IgD-negative memory B cell (primary cell): ENCODE measurements around the gene SQOR. TPM values are rescaled to one million over a fixed set of nuclear protein-coding genes. Genes with fewer than 3 reads are reported as not detected.

Experiments used
- H3K27ac Mint-ChIP-seq, 3 donors: one replicate each; pipeline ENCODE4 v1.8.0; 2020 to 2022; ENCODE audit warnings: mild to moderate bottlenecking in 3 of 3, mixed read lengths in 3 of 3, moderate library complexity in 1 of 3
- H3K27me3 Mint-ChIP-seq: one replicate; pipeline ENCODE4 v1.8.0; 2021; ENCODE audit warnings: mixed read lengths
- H3K36me3 Mint-ChIP-seq: one replicate; pipeline ENCODE4 v1.8.0; 2020; ENCODE audit warnings: mild to moderate bottlenecking, mixed read lengths
- H3K4me1 Mint-ChIP-seq, 3 donors: one replicate each; pipeline ENCODE4 v1.8.0; 2020 to 2022; ENCODE audit warnings: mixed read lengths in 3 of 3, mild to moderate bottlenecking in 1 of 3
- H3K4me3 Mint-ChIP-seq, 4 donors: one replicate each; pipeline ENCODE4 v1.8.0; 2020 to 2022; ENCODE audit warnings: mild to moderate bottlenecking in 4 of 4, mixed read lengths in 4 of 4, moderate library complexity in 3 of 4
- H3K9me3 Mint-ChIP-seq, 3 donors: one replicate each; pipeline ENCODE4 v1.8.0; 2020 to 2021; ENCODE audit warnings: mixed read lengths in 3 of 3, mild to moderate bottlenecking in 1 of 3
- polyA plus RNA-seq: library from polyadenylated mRNA; unstranded; fragments of 300-500 nt; fragmentation: Illumina TruSeq; gene quantifications from one replicate; pipeline ENCODE4 v1.2.3, GENCODE V29; 2021

Gene SQOR
- polyA plus RNA-seq, 1 donor from 2014 or later: 62.6 TPM

DNA sequence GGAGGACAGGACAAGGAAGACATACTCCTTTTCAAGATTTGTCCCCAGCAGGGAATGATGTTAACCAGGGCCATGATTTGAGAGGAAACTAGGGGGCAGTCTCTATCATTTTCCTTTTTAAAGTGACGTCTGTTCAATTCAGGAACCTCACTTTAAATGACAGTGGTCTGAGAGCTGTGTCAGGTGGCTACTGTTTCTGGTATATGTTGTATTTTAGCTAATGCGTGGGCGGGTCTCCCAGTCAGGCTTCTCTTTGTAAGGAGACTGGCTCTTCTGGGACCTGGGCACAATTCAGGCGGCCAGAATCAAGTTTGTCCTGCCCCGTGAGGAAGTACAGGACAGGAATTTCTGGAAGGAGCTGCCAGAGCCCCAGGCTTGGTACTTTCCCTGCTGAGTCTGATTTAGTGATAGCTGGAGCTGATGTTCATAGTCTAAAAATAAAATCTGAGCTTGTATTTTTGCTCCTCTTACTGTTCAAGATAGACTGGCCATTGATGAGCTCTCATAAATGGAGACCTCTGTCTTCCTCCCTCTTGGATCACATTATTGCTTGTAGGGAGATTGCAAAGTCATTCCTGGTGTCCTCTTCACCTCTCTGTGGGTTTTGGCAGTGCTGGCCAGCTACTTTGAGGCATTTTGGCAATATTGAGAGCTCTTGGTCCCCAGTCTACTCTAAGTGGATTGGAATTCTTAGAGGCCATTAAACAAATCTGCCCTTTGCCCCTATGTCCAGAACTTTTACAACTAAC, 25.6 kb downstream of the SQOR start:
- Mint-ChIP-seq H3K27ac (peak overlapping the region in 1 of 3 donors; percentile 48), H3K4me1 (peaks cover 0 to 9% (median 0%) of the 10 kb centered on the region in 3 donors), H3K27me3 (no peaks in the 10 kb centered on the region), H3K9me3 (no peaks in the 10 kb centered on the region), H3K36me3 (peaks cover 22% of the 10 kb centered on the region), H3K4me3 (no peak overlapping the region)

GRCh38 chr15:45662375-45662774, 27.5 kb downstream of the SQOR start:
- H3K27me3 Mint-ChIP-seq: no peaks in the 10 kb centered on the region
- peaks cover 0 to 7% (median 0%) of the 10 kb centered on the region in 3 donors for H3K4me1 Mint-ChIP-seq
- no peak overlapping the region for H3K27ac Mint-ChIP-seq
- peaks cover 0 to 3% (median 2%) of the 10 kb centered on the region in 3 donors for H3K9me3 Mint-ChIP-seq
- no peak overlapping the region for H3K4me3 Mint-ChIP-seq
- H3K36me3 Mint-ChIP-seq: peaks cover 31% of the 10 kb centered on the region

DNA sequence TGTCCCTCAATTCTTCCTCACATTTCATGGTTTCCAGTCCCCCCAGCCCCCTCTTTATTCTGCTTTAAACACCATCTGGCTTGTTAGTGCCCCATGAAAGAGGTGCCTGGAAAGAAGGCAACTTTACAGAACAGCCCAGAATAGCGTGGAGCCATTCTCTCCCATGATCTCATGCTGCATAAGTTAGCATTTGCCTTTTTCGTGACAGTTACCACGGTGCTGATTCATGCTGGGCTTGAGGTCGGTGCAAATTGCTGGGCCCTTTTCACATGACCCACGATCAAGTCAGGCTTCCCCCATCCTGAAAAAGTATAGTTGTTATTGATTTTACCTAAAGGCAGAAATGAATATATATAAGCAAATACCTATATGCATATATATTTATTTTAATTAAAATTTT, 29.6 kb downstream of the SQOR start:
- no peaks in the 10 kb centered on the region for H3K27me3 Mint-ChIP-seq
- H3K9me3 Mint-ChIP-seq: peaks cover 0 to 3% (median 2%) of the 10 kb centered on the region in 3 donors
- H3K4me1 Mint-ChIP-seq: peaks cover 0 to 7% (median 2%) of the 10 kb centered on the region in 3 donors
- H3K4me3 Mint-ChIP-seq: no peak overlapping the region
- no peak overlapping the region for H3K27ac Mint-ChIP-seq
- peaks cover 37% of the 10 kb centered on the region for H3K36me3 Mint-ChIP-seq

DNA sequence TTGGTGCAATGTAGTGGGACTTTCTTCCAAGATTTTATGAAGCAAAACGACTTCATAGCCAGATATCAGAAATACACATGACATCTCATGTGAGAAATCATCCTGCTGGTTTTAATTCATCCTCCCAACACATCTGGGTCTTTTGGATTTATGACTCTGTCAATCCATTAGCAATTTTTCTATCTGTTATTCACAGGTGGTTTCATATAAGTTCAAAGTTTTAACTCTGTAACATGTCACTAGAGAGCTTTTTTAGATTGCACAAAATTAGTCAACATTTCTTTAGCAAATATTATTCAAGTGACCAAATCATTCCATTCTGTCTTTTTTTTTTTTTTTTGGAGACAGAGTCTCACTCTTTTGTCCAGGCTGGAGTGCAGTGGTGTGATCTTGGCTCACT, 30.4 kb downstream of the SQOR start:
- Mint-ChIP-seq H3K4me1 (peaks cover 0 to 7% (median 2%) of the 10 kb centered on the region in 3 donors), H3K36me3 (peaks cover 33% of the 10 kb centered on the region), H3K27me3 (no peaks in the 10 kb centered on the region), H3K9me3 (peaks cover 0 to 3% (median 2%) of the 10 kb centered on the region in 3 donors), H3K27ac (no peak overlapping the region), H3K4me3 (no peak overlapping the region)

DNA sequence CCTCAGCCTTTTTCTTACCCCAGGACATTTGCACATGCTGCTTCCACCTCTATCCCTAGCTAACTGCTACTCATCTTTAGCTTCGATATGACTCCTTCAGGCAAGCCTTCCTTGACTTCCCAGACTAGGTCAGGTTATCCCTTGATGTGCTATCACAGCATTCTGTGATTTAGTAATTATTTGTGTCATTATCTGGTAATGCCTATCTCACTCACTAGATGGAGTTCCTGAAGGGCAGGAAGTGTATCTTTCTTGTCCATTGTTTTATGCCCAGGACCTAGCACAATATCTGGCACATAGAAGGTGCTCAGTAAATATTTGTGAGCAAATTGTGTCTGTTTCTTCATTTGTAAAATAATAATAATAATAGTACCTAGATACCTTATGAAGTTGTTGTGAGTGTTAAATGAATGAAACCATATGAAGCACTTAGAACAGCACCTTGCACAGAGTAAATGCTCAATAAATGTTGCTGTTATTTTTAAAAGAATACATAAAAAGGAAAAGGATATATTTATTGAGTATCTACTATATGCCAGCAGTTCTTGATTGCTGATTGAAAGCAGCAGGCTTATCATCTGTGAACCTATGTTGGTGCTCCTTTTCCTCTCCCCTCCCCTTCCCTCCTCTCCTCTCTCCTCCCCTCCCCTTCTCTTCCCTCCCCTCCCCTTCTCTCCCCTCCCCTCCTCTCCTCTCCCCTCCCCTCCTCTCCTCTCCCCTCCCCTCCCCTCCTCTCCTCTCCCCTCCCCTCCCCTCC, 31.5 kb downstream of the SQOR start:
- peaks cover 33% of the 10 kb centered on the region for H3K36me3 Mint-ChIP-seq
- no peaks in the 10 kb centered on the region for H3K27me3 Mint-ChIP-seq
- H3K4me3 Mint-ChIP-seq: no peak overlapping the region
- peaks cover 0 to 3% (median 2%) of the 10 kb centered on the region in 3 donors for H3K9me3 Mint-ChIP-seq
- H3K4me1 Mint-ChIP-seq: peaks cover 0 to 7% (median 2%) of the 10 kb centered on the region in 3 donors
- no peak overlapping the region for H3K27ac Mint-ChIP-seq

- H3K27me3 Mint-ChIP-seq: no peaks in the 10 kb centered on the region
- H3K36me3 Mint-ChIP-seq: peaks cover 28% of the 10 kb centered on the region
- H3K4me1 Mint-ChIP-seq: peaks cover 0 to 4% (median 2%) of the 10 kb centered on the region in 3 donors
- no peak overlapping the region for H3K27ac Mint-ChIP-seq
- H3K4me3 Mint-ChIP-seq: no peak overlapping the region
- peaks cover 0 to 3% (median 2%) of the 10 kb centered on the region in 3 donors for H3K9me3 Mint-ChIP-seq
Measured at GRCh38 chr15:45667002-45667401, 32.2 kb downstream of the SQOR start.

DNA sequence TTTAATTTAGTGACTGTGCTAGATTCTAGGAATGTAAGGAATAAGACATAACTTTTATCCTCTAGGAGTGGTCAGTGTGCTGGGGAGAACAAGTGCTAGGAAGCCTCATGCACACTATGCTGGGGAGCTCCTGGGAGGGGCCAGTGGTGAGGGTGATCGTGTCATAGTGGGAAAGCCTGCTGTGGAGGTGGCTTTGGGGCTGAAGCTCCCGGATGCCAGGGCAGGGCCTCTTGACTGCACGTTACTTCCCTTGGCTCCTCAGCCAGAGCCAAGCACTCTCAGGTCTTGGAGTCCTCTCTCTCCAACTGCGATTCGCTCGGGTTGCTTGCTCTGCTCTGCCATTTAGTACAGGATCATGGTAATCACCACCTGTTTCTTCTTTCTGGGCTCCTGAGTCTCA, 33.6 kb downstream of the SQOR start:
- no peak overlapping the region for H3K4me3 Mint-ChIP-seq
- no peaks in the 10 kb centered on the region for H3K27me3 Mint-ChIP-seq
- H3K36me3 Mint-ChIP-seq: peaks cover 23% of the 10 kb centered on the region
- peaks cover 0 to 4% (median 2%) of the 10 kb centered on the region in 3 donors for H3K4me1 Mint-ChIP-seq
- no peak overlapping the region for H3K27ac Mint-ChIP-seq
- peaks cover 0 to 3% (median 2%) of the 10 kb centered on the region in 3 donors for H3K9me3 Mint-ChIP-seq

DNA sequence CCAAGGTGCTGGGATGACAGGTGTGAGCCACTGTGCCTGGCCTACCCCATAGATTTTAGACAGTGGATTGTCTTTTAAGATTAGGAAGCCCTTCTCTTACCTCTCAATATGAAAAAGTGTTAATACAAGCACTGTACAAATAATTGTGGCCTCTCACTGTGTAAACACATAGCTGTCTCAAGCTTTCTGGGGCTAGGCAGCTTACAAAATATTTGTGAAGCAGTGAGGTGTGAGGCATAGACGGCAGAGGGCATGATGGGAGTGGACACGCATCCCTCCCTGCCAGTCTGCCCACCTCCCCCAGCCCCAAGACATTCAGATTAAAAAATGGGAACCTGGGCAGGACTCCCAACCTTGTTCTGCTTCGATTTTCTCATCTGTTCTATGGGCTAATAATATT, 34.6 kb downstream of the SQOR start:
- H3K36me3 Mint-ChIP-seq: peaks cover 20% of the 10 kb centered on the region
- peaks cover 0 to 4% (median 2%) of the 10 kb centered on the region in 3 donors for H3K4me1 Mint-ChIP-seq
- H3K4me3 Mint-ChIP-seq: no peak overlapping the region
- H3K9me3 Mint-ChIP-seq: peaks cover 0 to 3% (median 2%) of the 10 kb centered on the region in 3 donors
- H3K27ac Mint-ChIP-seq: no peak overlapping the region
- no peaks in the 10 kb centered on the region for H3K27me3 Mint-ChIP-seq

GRCh38 chr15:45670091-45670490, 35.3 kb downstream of the SQOR start:
- no peaks in the 10 kb centered on the region for H3K27me3 Mint-ChIP-seq
- peaks cover 0 to 4% (median 2%) of the 10 kb centered on the region in 3 donors for H3K4me1 Mint-ChIP-seq
- H3K36me3 Mint-ChIP-seq: peaks cover 17% of the 10 kb centered on the region
- H3K27ac Mint-ChIP-seq: no peak overlapping the region
- peaks cover 0 to 3% (median 2%) of the 10 kb centered on the region in 3 donors for H3K9me3 Mint-ChIP-seq
- no peak overlapping the region for H3K4me3 Mint-ChIP-seq

GRCh38 chr15:45670511-45670910, 35.7 kb downstream of the SQOR start:
- peaks cover 0 to 3% (median 2%) of the 10 kb centered on the region in 3 donors for H3K9me3 Mint-ChIP-seq
- no peak overlapping the region for H3K4me3 Mint-ChIP-seq
- no peak overlapping the region for H3K27ac Mint-ChIP-seq
- peaks cover 0 to 4% (median 2%) of the 10 kb centered on the region in 3 donors for H3K4me1 Mint-ChIP-seq
- H3K27me3 Mint-ChIP-seq: no peaks in the 10 kb centered on the region
- peaks cover 15% of the 10 kb centered on the region for H3K36me3 Mint-ChIP-seq

DNA sequence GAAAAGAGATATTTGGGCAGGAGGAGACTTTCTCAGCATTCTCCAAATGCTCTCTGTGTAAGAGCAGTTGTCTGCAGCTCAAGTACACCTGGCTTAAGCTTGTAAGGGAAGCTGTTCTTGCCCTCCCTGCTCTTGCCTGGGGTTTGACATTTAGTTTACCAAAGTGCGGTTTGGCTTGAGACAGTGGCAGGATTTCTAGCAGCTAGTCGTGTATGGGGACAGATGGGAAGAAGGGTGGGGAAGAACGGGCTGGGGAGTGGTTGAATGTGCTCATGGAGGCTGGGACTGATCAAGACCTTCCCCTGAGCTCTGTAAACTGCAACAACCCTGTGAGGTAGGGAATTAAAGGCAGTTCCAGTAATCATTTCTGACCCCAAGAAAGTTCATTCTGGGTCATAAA, 39.8 kb downstream of the SQOR start:
- Mint-ChIP-seq H3K27ac (peak overlapping the region in 1 of 3 donors; percentile 20), H3K4me3 (no peak overlapping the region), H3K9me3 (no peaks in the 10 kb centered on the region), H3K36me3 (peaks cover 5% of the 10 kb centered on the region), H3K4me1 (no peaks in the 10 kb centered on the region), H3K27me3 (no peaks in the 10 kb centered on the region)

- H3K4me3 Mint-ChIP-seq: no peak overlapping the region
Measured at GRCh38 chr15:45677797-45678196, 43.0 kb downstream of the SQOR start.

GRCh38 chr15:45678459-45679178, 43.8 kb downstream of the SQOR start:
- H3K27ac Mint-ChIP-seq: no peak overlapping the region
- no peaks in the 10 kb centered on the region for H3K9me3 Mint-ChIP-seq
- H3K36me3 Mint-ChIP-seq: peaks cover 7% of the 10 kb centered on the region
- H3K27me3 Mint-ChIP-seq: no peaks in the 10 kb centered on the region
- H3K4me1 Mint-ChIP-seq: no peaks in the 10 kb centered on the region
- no peak overlapping the region for H3K4me3 Mint-ChIP-seq

More at GRCh38 chr15:45677797-45678196, 43.0 kb downstream of the SQOR start:
- Mint-ChIP-seq H3K4me1 (no peaks in the 10 kb centered on the region), H3K9me3 (no peaks in the 10 kb centered on the region), H3K36me3 (peaks cover 7% of the 10 kb centered on the region), H3K27ac (no peak overlapping the region), H3K27me3 (no peaks in the 10 kb centered on the region)

DNA sequence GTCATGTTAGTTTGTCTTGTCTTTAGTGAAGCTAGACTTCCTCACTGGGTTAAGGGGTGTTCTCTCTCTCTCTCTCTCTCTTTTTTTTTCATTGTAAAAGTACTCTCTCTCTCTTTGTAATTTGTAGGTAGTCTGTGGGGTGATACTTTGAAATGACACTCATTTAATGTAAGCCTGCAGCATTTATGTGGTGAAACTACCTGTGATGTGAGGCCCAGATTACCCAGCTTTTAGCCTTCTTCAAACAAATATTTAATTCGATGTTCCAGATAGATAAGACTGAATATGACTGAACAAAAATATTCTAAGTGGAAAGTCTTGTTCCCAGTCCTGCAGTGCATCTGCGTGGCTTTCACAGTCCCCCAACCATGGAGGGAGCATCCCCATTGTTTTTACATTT, 49.7 kb downstream of the SQOR start:
- peaks cover 0 to 2% (median 0%) of the 10 kb centered on the region in 3 donors for H3K4me1 Mint-ChIP-seq
- H3K27me3 Mint-ChIP-seq: no peaks in the 10 kb centered on the region
- no peaks in the 10 kb centered on the region for H3K9me3 Mint-ChIP-seq
- H3K4me3 Mint-ChIP-seq: no peak overlapping the region
- H3K27ac Mint-ChIP-seq: no peak overlapping the region
- H3K36me3 Mint-ChIP-seq: peaks cover 16% of the 10 kb centered on the region

DNA sequence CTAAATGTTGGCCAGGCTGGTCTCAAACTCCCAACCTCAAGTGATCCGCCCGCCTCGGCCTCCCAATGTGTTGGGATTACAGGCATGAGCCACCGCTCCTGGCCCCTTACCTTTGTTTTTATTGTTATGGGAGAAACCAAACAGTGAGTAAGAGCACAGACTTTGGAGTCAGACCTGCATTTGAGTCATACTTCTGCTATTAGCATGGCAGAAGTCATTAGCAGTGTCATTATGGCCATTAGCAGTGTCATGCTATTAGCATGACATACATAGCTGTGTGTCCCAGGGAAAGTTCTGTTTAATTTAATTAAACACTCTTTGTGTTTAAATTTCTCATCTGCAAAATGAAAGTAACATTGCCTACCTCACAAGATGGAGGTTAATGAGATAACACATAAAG, 54.8 kb downstream of the SQOR start:
- no peak overlapping the region for H3K27ac Mint-ChIP-seq
- no peaks in the 10 kb centered on the region for H3K9me3 Mint-ChIP-seq
- peaks cover 20% of the 10 kb centered on the region for H3K36me3 Mint-ChIP-seq
- no peaks in the 10 kb centered on the region for H3K27me3 Mint-ChIP-seq
- peaks cover 0 to 2% (median 0%) of the 10 kb centered on the region in 3 donors for H3K4me1 Mint-ChIP-seq
- no peak overlapping the region for H3K4me3 Mint-ChIP-seq
